Esophagus squamous epithelium (tissue), 4 donors: ENCODE data around the gene BARX1.

Experiments
- CTCF ChIP-seq, 6 experiments: fragments of 450-650 bp in 4 of 6; fragments of 200-600 bp in 2 of 6; sonication (generic) in 2 of 6; IDR thresholded peaks; one replicate each; pipeline ENCODE4 v1.5.1; 2016 to 2019; ENCODE audit warnings: antibody characterized with exemption in 6 of 6, mild to moderate bottlenecking in 4 of 6, moderate library complexity in 4 of 6
- POLR2A ChIP-seq, 4 donors: fragments of 450-650 bp; IDR thresholded peaks; one replicate each; pipeline ENCODE4 v1.6.1; 2017; ENCODE audit warnings: antibody characterized with exemption in 4 of 4, mild to moderate bottlenecking in 4 of 4, moderate library complexity in 3 of 4

GRCh38 chr9:93908591-93909241, 46.4 kb downstream of the BARX1 start:
- TF ChIP-seq POLR2A (IDR thresholded peaks at IDR 0.05), result no peak
- no peak for TF ChIP-seq CTCF (IDR thresholded peaks at IDR 0.05)
